GM21737 (cell line): ENCODE results near the gene INPP5D.
A peak's percentile ranks its signal among the peaks of the same experiment; 100 is the strongest.

Experiments
- ATAC-seq: cut with Tn5 transposase; IDR thresholded peaks from one replicate; pipeline ENCODE4 v1.9.1; 2021; ENCODE audit warnings: mild to moderate bottlenecking, moderate library complexity; ENCODE audit not compliant: unreplicated experiment

The INPP5D gene

GRCh38 chr2:233251306-233252116 lies 191.4 kb downstream of the INPP5D start, which contains the start of gene ATG16L1:
ATG16L1 (plus strand) TSS chr2:233251673; CDS start chr2:233251828, 155 bp downstream.
- ATAC-seq, result peak; percentile 95

DNA sequence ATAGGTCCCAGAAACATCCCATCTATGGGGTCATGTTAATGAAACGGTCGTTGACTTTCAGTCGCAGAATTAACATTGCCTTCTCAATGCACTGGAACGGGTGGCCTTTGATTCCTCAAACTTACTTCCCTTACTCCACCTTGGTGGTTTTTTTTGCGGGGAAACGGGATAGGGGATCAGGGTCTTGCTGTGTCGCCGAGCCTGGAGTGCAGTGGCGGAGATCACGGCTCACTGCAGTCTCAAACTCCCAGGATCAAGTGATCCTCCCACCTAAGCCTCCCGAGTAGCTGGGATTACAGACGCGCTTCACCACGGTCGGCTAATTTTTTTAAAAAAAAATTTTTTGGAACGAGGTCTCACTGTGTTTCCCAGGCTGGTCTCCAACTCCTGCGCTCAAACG lies 192.1 kb downstream of the INPP5D start:
- no peak for ATAC-seq

- ATAC-seq, result no peak
These were observed 195.0 kb downstream of the INPP5D start for GRCh38 chr2:233255151-233255550.

GRCh38 chr2:233256048-233256447 lies 195.9 kb downstream of the INPP5D start:
- no peak for ATAC-seq
